ENCODE data around the gene CD164.

Gene CD164

DNA sequence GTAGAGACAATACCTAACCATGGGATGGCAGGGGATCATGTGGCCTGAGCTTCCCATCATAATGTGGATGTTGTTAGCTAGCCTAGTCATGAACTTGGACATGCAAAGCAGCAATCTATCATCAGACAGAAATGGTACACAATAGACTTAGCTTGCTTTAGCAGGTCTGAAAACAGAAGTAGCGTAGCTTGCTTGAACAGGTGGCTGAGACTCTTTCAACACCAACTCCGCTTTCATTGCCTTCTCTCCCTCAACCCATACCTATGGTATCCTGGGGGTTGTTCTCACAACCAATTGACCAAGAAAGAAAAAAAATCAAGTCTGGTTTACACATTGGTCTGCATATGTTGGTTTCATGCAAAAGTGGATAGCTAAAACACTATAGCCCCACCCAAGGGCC is 23.0 kb downstream of the CD164 start:
- no peak overlapping the region for H3K4me3 ChIP-seq (ENCODE audit: low read depth, low read length)
- TF ChIP-seq, protein P1, sequence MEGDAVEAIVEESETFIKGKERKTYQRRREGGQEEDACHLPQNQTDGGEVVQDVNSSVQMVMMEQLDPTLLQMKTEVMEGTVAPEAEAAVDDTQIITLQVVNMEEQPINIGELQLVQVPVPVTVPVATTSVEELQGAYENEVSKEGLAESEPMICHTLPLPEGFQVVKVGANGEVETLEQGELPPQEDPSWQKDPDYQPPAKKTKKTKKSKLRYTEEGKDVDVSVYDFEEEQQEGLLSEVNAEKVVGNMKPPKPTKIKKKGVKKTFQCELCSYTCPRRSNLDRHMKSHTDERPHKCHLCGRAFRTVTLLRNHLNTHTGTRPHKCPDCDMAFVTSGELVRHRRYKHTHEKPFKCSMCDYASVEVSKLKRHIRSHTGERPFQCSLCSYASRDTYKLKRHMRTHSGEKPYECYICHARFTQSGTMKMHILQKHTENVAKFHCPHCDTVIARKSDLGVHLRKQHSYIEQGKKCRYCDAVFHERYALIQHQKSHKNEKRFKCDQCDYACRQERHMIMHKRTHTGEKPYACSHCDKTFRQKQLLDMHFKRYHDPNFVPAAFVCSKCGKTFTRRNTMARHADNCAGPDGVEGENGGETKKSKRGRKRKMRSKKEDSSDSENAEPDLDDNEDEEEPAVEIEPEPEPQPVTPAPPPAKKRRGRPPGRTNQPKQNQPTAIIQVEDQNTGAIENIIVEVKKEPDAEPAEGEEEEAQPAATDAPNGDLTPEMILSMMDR (IDR thresholded peaks at IDR 0.05; ENCODE audit: control insufficient read depth, extremely low read depth, insufficient read depth), result no peak
- no peak for DNase-seq (ENCODE audit: low read depth)

- TF ChIP-seq, protein P1 (IDR thresholded peaks at IDR 0.05; ENCODE audit: control insufficient read depth, extremely low read depth, insufficient read depth), result no peak
- no peak overlapping the region for H3K4me3 ChIP-seq (ENCODE audit: low read depth, low read length)
- no peak for DNase-seq (ENCODE audit: low read depth)
Observed at GRCh38 chr6:109358204-109358603, 24.1 kb downstream of the CD164 start.

- H3K4me3 ChIP-seq (ENCODE audit: low read depth, low read length), result no peak overlapping the region
- no peak for DNase-seq (ENCODE audit: low read depth)
- TF ChIP-seq, protein P1 (IDR thresholded peaks at IDR 0.05; ENCODE audit: control insufficient read depth, extremely low read depth, insufficient read depth), result no peak
Observed at GRCh38 chr6:109356237-109356636, 26.0 kb downstream of the CD164 start.

DNA sequence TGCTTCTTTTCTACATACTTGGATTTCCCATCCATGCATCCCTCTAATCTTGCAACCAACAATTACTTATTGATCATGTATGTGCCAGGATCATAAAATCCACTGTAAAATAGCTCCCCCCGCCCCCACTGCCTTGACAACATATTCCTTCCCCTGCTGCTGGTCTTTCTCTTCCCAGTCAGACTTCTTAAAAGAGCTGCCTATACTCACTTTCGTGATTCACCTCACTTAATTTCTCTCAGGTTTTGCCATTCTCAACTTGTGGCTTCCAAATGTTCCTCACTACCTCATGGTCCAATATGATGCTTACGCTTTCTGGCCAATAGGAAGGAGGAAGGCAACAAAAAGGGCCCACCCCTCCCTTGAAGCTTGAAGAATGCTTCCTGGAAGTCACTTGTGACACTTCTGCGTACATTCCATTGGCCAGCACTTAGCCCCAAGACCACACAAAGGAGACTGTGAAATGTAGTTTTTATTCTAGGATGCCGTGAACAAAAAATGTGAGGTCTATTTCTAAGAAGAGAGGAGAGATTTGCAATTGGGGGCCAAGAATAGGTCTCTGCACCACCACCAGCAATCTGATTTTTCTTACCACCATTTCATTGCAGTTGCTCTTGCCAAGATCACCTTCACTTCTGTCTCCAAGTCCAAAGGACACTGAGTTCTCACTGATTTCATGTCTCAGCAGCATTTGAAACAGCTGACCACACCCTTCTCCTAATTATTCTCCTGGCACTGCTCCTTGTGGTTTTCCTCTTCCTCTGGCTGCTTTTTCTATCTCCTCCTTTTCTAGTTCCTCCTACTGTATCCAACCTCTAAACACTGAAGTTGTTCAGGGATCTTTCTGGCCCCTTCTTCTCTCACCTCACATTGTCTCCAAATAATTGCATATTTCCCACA is 30.8 kb downstream of the CD164 start:
- no peak overlapping the region for H3K4me3 ChIP-seq (ENCODE audit: low read depth, low read length)
- TF ChIP-seq, protein P1 (IDR thresholded peaks at IDR 0.05; ENCODE audit: control insufficient read depth, extremely low read depth, insufficient read depth), result no peak
- no peak for DNase-seq (ENCODE audit: low read depth)

DNA sequence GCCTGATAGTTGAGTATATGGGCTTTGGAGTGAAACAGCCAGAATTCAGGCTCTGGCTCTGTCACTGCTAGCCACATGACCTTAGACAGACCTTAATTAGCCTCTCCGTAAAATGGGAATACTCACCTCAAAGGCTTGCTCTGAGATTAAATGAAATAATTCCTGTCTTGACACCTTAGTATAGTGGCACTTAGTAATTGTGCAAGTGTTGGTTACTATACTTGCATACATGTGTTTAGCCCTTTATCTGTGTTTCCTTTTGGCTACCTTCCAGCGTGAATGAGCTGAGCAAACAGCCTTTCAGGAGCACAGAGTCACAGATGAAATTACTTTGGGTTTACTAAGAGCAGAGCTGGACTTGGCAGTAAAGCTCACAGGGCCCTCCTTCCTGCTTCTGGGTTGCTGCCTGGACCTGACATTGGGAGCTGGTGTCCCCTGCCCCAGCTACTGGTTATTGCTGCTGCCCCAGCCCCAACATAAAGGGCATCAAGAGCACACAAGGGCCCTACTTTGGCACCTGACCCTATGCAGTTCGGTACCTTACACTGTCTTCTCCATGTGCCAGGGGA is 32.8 kb downstream of the CD164 start:
- TF ChIP-seq, protein P1 (IDR thresholded peaks at IDR 0.05; ENCODE audit: control insufficient read depth, extremely low read depth, insufficient read depth), result no peak
- DNase-seq (ENCODE audit: low read depth), result peak; percentile 92
- H3K4me3 ChIP-seq (ENCODE audit: low read depth, low read length), result no peak overlapping the region

- H3K4me3 ChIP-seq (ENCODE audit: low read depth, low read length), result no peak overlapping the region
- DNase-seq (ENCODE audit: low read depth), result no peak
- TF ChIP-seq, protein P1 (IDR thresholded peaks at IDR 0.05; ENCODE audit: control insufficient read depth, extremely low read depth, insufficient read depth), result no peak
Observed at GRCh38 chr6:109348226-109348625, 34.0 kb downstream of the CD164 start.
